Measurements from ENCODE around the gene PRKG1. TPM values are rescaled to one million over a fixed set of nuclear protein-coding genes. Genes with fewer than 3 reads are reported as not detected.

The PRKG1 gene
- total and polyA plus RNA-seq, 2 of the 8 experiments (the other 6 are each of a cell fraction or from before 2014, with no cell fraction given) = 4.2 to 15.2 TPM

DNA sequence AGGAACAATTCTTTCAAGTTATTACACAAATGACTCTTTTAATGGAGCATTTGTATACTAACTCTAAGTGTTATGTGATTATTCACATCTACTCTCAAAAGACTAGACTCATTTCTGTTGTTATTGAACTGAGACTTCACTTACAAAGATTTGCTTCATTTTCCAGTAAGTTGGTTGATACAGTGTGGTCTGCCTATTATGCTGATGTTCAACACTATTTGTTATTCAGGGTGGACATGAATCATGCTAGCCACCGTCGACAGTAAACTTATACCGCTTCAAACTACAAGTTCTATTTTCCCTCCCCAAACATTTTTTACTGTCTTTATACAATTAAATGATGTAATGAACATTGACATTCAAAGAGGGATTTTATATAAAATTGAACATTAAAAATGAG lies 84.5 kb downstream of the PRKG1 start:
- Histone ChIP-seq H2BK20ac (ENCODE audit: low read length) (no peak overlapping the region), H4K8ac (ENCODE audit: extremely low read depth, insufficient read depth, low read length) (no peak overlapping the region), H3K36me3 (ENCODE audit: control insufficient read depth in 2 of 4, insufficient read depth in 4 of 4, low read length in 3 of 4) (peaks cover 0 to 6% (median 2%) of the 10 kb centered on the region in 4 experiments; a peak in 2 of 8 replicates), H3K4ac (replicated peaks; ENCODE audit: insufficient read length, low read depth, low read length) (no peak overlapping the region), H3K9ac (replicated peaks in 1 of 4; ENCODE audit: extremely low read depth in 1 of 4, low read depth in 3 of 4, low read length in 3 of 4) (no peak overlapping the region), H3K56ac (replicated peaks; ENCODE audit: insufficient read length, low read depth, low read length) (no peak overlapping the region), H2BK12ac (ENCODE audit: low read depth, low read length) (no peak overlapping the region), H3K18ac (ENCODE audit: extremely low read depth, low read length) (no peak overlapping the region), H3K23ac (ENCODE audit: insufficient read length) (no peak overlapping the region), H3K27me3 (replicated peaks in 1 of 4; ENCODE audit: control insufficient read depth in 3 of 4, extremely low read depth in 1 of 4, insufficient read depth in 3 of 4, low read length in 3 of 4) (no peaks in the 10 kb centered on the region), H2BK15ac (ENCODE audit: low read length) (no peak overlapping the region), H2AK5ac (ENCODE audit: low read depth, low read length) (no peak overlapping the region), H4K5ac (ENCODE audit: insufficient read length, low read depth, low read length) (no peak overlapping the region), H3K4me3 (ENCODE audit: extremely low read depth in 1 of 4, insufficient read depth in 2 of 4, low read depth in 3 of 4, low read length in 4 of 4) (no peak overlapping the region), H3K27ac (ENCODE audit: low read depth, low read length) (no peak overlapping the region), H3K23me2 (ENCODE audit: low read depth, low read length) (no peaks in the 10 kb centered on the region), H3K14ac (ENCODE audit: insufficient read length) (no peak overlapping the region), H2BK5ac (ENCODE audit: low read depth, low read length) (no peak overlapping the region), H3K4me2 (ENCODE audit: insufficient read depth in 1 of 2, low read depth in 2 of 2, low read length in 2 of 2) (no peak overlapping the region), H2BK120ac (replicated peaks; ENCODE audit: low read depth, low read length) (no peak overlapping the region), H3K4me1 (replicated peaks in 1 of 4; ENCODE audit: control insufficient read depth in 3 of 4, insufficient read depth in 4 of 4, low read length in 3 of 4) (peaks cover 0 to 3% (median 0%) of the 10 kb centered on the region in 4 experiments; a peak in 1 of 7 replicates), H4K91ac (replicated peaks; ENCODE audit: insufficient read length, low read length) (no peak overlapping the region), H4K20me1 (replicated peaks in 1 of 2; ENCODE audit: control insufficient read depth in 1 of 2, insufficient read depth in 2 of 2, low read length in 2 of 2) (no peaks in the 10 kb centered on the region), H2AFZ (ENCODE audit: low read length) (no peak overlapping the region), H3K79me2 (ENCODE audit: control insufficient read depth in 1 of 2, insufficient read depth in 2 of 2, low read length in 2 of 2) (no peaks in the 10 kb centered on the region), H3K79me1 (ENCODE audit: low read depth, low read length) (no peaks in the 10 kb centered on the region), H3K9me3 (ENCODE audit: insufficient read depth in 2 of 2, low read depth in 1 of 2, low read length in 1 of 2) (peaks cover 3 to 9% of the 10 kb centered on the region in 2 experiments; a peak in 2 of 4 replicates)
- FAIRE-seq (no peak), DNase-seq (ENCODE audit: low read depth in 1 of 2, low spot score in 2 of 2) (no peak)
- 98% methylated on average over 3 of the region's 3 CpGs; no CpG with 5 or more reads in 1 of the 2 experiments for WGBS, 2 experiments (ENCODE audit: extremely low coverage in 1 of 2, insufficient coverage in 1 of 2, insufficient read length in 1 of 2, insufficient replicate concordance in 2 of 2, low coverage in 1 of 2, low lambda C conversion rate in 2 of 2, missing lambda C conversion rate in 1 of 2)
- TF ChIP-seq, protein P1, sequence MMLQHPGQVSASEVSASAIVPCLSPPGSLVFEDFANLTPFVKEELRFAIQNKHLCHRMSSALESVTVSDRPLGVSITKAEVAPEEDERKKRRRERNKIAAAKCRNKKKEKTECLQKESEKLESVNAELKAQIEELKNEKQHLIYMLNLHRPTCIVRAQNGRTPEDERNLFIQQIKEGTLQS (IDR thresholded peaks at IDR 0.05; ENCODE audit: insufficient read depth, low read depth, low read length) = no peak
- no peak for TF ChIP-seq RFX5 (IDR thresholded peaks at IDR 0.05; ENCODE audit: borderline replicate concordance, low read depth, low read length)
- no peak for TF ChIP-seq MAFK (IDR thresholded peaks at IDR 0.05; ENCODE audit: low read depth, low read length)
- no peak for TF ChIP-seq CHD1 (IDR thresholded peaks at IDR 0.05; ENCODE audit: low read depth, low read length)
- no peak for TF ChIP-seq GABPA (IDR thresholded peaks at IDR 0.05; ENCODE audit: borderline replicate concordance, insufficient read depth, low read length)
- TF ChIP-seq, protein P2, sequence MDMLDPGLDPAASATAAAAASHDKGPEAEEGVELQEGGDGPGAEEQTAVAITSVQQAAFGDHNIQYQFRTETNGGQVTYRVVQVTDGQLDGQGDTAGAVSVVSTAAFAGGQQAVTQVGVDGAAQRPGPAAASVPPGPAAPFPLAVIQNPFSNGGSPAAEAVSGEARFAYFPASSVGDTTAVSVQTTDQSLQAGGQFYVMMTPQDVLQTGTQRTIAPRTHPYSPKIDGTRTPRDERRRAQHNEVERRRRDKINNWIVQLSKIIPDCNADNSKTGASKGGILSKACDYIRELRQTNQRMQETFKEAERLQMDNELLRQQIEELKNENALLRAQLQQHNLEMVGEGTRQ (IDR thresholded peaks at IDR 0.05; ENCODE audit: low read length) = no peak
- no peak for TF ChIP-seq POLR2A (IDR thresholded peaks at IDR 0.05; ENCODE audit: control extremely low read depth in 1 of 2, low read depth in 2 of 2, low read length in 2 of 2)
- no peak for TF ChIP-seq TCF12 (IDR thresholded peaks at IDR 0.05; ENCODE audit: low read depth, low read length)
- no peak for TF ChIP-seq TAF7 (optimal IDR thresholded peaks at IDR 0.05; ENCODE audit: borderline replicate concordance, low read depth, low read length)
- no peak for TF ChIP-seq PHF8 (conservative IDR thresholded peaks at IDR 0.05; ENCODE audit: low read depth, low read length)
- TF ChIP-seq POLR2AphosphoS5 (IDR thresholded peaks at IDR 0.05; ENCODE audit: low read depth, low read length) = no peak
- TF ChIP-seq SP4 (IDR thresholded peaks at IDR 0.05; ENCODE audit: low read length) = no peak
- no peak for TF ChIP-seq EZH2 (IDR thresholded peaks at IDR 0.05; ENCODE audit: low read depth, low read length, severe bottlenecking)
- ChIA-PET CTCF (ENCODE audit: partially characterized antibody) (no interaction called here), POLR2A (ENCODE audit: partially characterized antibody) (no interaction called here)

Measured in H1 (cell line).